ENCODE measurements around the gene EPB41L5.

EPB41L5 gene

DNA sequence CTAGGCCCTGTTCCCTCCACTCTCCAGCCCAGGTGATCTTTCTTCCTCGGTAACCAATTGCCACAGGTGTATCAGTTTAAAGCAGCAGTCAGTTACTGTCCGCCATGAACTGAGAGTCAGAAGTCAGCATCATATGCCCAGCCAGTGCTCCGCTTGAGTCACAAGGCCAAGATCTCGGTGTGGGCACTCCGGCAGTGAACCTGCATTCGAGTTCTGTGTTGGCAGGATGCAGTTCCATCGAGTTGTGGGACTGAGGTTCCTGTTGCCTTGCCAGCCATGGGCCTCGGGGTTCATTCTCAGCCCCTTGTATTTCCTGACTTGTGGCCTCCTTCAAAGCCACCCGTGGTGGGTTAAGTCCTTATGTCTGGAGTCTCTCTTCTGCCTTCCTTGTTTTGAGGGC is 213.4 kb downstream of the EPB41L5 start:
- no peak for DNase-seq (ENCODE audit: extremely low read depth, insufficient read length)
- Histone ChIP-seq H3K27me3 (replicated peaks; ENCODE audit: control insufficient read depth, insufficient read depth, low read length) (no peaks in the 10 kb centered on the region), H3K4me3 (replicated peaks; ENCODE audit: low read depth, low read length) (no peak overlapping the region), H3K36me3 (ENCODE audit: control insufficient read depth, insufficient read depth, low read length) (peaks cover 3% of the 10 kb centered on the region)
- TF ChIP-seq, protein P1, sequence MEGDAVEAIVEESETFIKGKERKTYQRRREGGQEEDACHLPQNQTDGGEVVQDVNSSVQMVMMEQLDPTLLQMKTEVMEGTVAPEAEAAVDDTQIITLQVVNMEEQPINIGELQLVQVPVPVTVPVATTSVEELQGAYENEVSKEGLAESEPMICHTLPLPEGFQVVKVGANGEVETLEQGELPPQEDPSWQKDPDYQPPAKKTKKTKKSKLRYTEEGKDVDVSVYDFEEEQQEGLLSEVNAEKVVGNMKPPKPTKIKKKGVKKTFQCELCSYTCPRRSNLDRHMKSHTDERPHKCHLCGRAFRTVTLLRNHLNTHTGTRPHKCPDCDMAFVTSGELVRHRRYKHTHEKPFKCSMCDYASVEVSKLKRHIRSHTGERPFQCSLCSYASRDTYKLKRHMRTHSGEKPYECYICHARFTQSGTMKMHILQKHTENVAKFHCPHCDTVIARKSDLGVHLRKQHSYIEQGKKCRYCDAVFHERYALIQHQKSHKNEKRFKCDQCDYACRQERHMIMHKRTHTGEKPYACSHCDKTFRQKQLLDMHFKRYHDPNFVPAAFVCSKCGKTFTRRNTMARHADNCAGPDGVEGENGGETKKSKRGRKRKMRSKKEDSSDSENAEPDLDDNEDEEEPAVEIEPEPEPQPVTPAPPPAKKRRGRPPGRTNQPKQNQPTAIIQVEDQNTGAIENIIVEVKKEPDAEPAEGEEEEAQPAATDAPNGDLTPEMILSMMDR (IDR thresholded peaks at IDR 0.05; ENCODE audit: insufficient read depth, low read length, poor library complexity, severe bottlenecking), result no peak

GRCh38 chr2:120227111-120227991 is 214.5 kb downstream of the EPB41L5 start:
- H3K36me3 ChIP-seq (ENCODE audit: control insufficient read depth, insufficient read depth, low read length), result peaks cover 3% of the 10 kb centered on the region
- H3K4me3 ChIP-seq (replicated peaks; ENCODE audit: low read depth, low read length), result no peak overlapping the region
- H3K27me3 ChIP-seq (replicated peaks; ENCODE audit: control insufficient read depth, insufficient read depth, low read length), result no peaks in the 10 kb centered on the region
- no peak for DNase-seq (ENCODE audit: extremely low read depth, insufficient read length)
- TF ChIP-seq, protein P1 (IDR thresholded peaks at IDR 0.05; ENCODE audit: insufficient read depth, low read length, poor library complexity, severe bottlenecking), result no peak

DNA sequence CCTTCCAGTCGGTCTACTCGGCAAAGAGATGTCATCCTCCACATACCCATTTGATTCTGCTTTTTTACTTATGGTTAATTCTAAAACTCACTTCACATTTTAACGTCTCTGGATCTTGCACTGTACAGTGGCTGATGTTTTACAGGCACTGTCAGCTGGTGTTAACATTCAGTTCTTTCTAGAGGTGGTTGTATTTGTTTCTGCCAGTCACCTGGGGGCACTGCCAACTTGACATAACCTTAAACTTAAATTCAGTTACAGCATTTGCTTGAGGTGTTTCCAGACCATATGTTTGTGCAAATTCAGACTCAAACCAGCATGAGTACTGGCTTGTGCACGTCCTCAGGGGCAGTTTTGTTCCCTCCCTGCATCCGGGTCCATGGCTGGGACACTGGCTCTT is 215.6 kb downstream of the EPB41L5 start:
- Histone ChIP-seq H3K36me3 (ENCODE audit: control insufficient read depth, insufficient read depth, low read length) (peaks cover 3% of the 10 kb centered on the region), H3K4me3 (replicated peaks; ENCODE audit: low read depth, low read length) (no peak overlapping the region), H3K27me3 (replicated peaks; ENCODE audit: control insufficient read depth, insufficient read depth, low read length) (no peaks in the 10 kb centered on the region)
- TF ChIP-seq, protein P1 (IDR thresholded peaks at IDR 0.05; ENCODE audit: insufficient read depth, low read length, poor library complexity, severe bottlenecking), result peak; percentile 10
- DNase-seq (ENCODE audit: extremely low read depth, insufficient read length), result no peak
